ENCODE measurements around the gene DGCR8.
"Not testable (repeated sequence)": the region's sequence is repeated elsewhere in the genome, so short reads cannot be mapped to it uniquely, and the experiment has no call there.

DGCR8 gene

DNA sequence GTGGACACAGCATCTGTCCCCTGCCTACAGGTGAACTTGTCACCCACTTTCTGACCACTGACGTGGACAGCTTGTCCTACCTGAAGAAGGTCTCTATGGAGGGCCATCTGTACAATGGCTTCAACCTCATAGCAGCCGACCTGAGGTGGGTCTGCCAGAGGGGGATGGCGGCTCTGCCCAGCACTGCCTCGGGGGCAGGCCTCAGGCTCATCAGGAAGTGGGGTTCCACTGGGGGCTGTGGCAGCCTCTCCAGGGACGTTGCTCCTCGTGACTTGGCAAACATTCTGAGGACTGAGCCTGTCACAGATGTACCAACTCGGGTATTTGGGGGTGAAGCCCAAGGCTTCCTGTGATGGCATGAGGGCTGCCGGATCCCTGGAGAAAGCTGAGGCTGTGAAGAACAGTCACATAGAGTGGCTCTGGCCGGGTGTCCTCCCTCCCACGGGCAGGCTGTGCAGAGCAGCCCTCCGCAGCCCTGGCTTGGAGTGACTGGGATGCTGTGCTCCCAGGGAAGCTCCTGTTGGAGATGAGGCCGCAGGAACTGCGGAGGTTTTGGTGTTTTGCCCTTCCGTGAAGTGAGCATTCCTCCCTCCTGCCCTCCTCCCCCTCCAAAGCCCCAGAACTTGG is 26.5 kb upstream of the DGCR8 start:
- DNase-seq: no peak

DNA sequence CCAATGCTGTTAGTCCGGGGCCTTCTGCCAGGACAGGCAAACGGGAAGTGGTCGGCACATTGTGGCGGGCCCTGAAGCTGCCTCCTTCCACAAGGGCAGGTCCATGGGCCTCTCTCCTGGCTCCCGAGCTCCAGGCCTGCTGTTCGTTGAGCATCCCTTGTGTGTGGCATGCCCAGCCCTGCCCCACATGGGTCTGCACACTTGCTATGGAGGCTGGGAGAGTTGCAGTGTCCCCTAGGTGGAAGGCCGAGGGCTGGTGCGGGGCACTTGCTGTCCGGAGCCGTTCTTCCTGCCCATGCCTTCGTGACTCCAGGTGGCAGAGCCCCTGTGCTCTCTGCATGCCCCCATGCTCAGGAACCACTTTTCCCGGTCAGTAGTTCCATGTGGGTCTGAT is 26.0 kb upstream of the DGCR8 start:
- DNase-seq: no peak

GRCh38 chr22:20054485-20054884 is 25.6 kb upstream of the DGCR8 start:
- DNase-seq: no peak

- DNase-seq: no peak
Observed at GRCh38 chr22:20055144-20055543, 24.9 kb upstream of the DGCR8 start.

DNA sequence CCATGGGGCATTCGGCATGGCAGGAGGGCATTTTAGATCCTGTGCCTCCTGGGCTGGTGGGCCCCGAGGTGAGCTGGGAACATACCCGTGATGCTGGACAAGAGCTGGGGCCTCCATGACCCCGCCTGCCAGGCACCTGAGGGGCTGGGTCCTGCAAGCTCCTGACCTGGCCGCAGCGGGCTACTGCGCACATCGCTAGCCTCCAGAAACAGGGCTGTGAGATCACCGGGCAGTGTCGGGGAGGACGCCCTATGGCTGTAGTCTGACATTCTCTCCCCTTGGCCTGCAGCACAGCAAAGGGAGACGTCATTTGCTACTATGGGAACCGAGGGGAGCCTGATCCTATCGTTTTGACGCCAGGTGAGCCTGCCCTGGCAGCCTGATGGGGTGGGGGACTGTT is 24.4 kb upstream of the DGCR8 start:
- no peak for DNase-seq

GRCh38 chr22:20056161-20056560 is 23.9 kb upstream of the DGCR8 start:
- DNase-seq: no peak

- DNase-seq: no peak
Observed at GRCh38 chr22:20056696-20057386, 23.2 kb upstream of the DGCR8 start.

DNA sequence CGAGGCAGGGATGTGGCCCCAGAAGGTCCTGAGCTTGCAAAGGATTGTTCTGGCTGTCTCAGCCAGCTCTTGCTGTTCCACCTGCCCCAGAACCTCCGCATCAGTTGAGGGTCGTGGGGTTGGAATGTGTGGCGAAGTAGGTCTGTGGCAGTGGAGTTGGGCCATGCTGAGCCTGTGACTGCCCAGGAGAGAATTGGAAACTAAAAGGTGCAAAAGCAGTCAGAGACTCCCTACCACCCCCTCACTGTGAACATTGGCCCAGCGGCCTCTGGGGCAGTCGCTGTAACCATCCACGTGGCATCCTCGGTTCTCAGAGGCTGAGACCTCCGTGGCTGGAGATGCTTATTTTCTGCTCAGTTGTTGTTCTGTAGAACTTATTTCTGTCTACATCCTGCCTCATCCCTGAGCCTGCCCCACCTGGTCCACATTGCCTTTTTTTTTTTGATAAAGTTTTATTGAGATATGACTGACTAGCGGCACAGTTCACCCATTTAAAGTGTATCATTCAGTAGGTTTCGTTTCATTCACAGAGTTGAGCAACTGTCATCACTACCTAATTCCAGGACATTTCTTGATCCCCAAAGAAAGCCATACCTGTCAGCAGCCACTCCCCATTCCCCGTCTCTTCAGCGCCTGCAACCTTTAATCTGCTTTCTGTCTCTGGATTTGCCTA is 22.3 kb upstream of the DGCR8 start:
- DNase-seq: no peak

GRCh38 chr22:20058989-20059770 is 20.9 kb upstream of the DGCR8 start:
- no peak for DNase-seq

GRCh38 chr22:20060700-20061480 is 19.2 kb upstream of the DGCR8 start:
- no peak for DNase-seq

GRCh38 chr22:20061481-20061861 is 18.6 kb upstream of the DGCR8 start:
- DNase-seq: no peak

DNA sequence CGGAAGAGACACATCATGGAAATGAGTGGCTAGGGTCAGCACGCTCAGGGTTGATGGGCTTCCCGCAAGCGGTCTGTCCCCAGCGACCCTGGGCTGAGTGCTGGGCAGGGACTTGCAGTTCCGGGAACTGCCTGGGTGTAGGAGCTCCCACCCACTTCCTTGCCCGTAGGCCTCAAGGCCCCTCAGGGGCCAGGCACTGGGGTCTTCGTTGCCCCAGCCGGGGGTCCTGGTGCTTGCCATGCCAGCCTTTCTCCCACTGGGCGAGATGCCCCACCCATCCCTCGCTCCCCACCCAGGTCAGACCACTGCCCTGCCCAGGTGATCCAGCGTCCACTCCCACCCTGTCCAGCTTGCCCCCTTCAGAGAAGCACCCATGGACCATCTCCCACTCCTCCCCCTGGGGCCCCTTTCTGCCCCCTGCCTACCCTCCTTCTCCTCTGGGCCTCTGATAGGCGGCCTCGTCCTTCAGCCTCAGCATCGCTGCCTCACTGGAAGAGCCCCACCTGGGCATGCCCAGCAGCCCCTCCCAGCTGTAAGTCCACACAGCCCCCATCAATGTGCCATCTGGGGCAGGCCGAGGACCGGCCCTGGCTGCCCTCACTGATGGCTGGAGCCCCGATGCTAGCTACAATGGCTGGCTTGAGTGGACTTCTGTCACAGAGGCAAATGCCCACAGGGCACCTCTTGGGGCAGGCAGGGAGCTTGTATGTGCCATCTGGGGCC is 17.8 kb upstream of the DGCR8 start:
- no peak for DNase-seq

DNA sequence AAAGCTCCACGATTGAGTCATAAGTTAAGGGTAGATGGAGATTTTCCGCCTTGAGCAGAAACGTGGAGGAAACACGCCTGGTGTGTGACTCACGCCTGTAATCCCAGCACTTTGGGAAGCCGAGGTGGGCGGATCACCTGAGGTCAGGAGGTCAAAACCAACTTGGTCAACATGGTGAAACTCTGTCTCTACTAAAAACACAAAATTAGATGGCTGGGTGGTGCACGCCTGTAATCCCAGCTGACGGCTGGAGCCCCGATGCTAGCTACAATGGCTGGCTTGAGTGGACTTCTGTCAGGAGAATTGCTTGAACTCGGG is 17.3 kb upstream of the DGCR8 start:
- DNase-seq: no peak

DNA sequence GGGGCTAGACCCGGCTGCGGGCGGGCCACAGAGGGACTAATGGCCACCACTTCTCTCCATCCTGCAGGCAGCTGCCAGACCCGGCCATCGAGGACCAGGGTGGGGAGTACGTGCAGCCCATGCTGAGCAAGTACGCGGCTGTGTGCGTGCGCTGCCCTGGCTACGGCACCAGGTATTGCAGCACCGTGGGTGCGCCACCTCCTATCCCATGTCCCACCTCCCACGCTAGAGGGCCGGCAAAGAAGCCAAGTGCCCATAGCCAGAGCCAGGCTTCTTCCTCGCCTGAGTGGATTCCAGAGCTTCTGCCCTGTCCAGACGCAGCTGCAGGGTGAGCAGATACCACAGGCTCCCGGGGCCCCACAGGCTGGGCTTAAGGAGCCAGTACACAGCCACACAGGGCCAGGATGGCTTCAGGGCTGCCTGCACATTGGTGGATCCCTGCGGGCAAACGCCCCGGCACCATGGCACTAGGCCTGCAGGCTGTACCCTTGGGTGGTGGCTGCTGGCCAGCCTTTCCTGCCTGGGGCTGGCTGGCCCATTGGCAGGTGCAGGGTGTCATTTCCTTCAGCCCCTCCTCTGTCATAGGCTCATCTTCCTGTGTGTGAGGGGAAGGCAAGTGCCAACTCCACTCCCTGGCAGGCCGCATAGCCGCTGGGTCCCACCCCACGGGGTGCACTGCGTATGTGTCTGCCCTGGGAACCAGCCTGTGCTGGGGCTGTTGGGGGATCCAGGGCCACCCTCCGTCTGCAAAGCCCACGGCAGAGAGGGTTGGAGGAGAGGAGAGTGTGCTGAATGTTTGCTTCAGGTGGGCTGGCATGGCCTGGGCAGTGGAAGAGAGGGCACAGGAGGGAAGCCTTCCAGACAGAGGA is 16.5 kb upstream of the DGCR8 start:
- no peak for DNase-seq

DNA sequence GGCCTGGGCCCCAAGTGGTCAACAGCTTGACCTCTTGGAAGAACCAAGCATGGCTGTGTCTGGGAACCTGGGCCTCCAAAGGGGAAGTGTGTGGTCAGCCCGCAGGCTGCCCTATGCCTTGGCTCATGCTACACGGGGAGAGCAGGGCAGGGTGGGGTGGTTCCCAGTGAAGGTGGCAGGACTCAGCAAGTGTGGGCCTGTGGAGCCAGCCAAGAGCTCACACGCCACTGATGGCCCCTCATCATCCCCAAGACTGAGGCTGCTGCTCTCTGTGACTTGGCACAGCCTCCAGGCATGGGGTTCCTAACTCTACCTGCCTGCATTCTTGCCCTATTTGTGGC is 15.9 kb upstream of the DGCR8 start:
- no peak for DNase-seq

GRCh38 chr22:20064545-20065262 is 15.3 kb upstream of the DGCR8 start:
- DNase-seq: no peak

GRCh38 chr22:20065896-20066616 is 14.0 kb upstream of the DGCR8 start:
- no peak for DNase-seq

DNA sequence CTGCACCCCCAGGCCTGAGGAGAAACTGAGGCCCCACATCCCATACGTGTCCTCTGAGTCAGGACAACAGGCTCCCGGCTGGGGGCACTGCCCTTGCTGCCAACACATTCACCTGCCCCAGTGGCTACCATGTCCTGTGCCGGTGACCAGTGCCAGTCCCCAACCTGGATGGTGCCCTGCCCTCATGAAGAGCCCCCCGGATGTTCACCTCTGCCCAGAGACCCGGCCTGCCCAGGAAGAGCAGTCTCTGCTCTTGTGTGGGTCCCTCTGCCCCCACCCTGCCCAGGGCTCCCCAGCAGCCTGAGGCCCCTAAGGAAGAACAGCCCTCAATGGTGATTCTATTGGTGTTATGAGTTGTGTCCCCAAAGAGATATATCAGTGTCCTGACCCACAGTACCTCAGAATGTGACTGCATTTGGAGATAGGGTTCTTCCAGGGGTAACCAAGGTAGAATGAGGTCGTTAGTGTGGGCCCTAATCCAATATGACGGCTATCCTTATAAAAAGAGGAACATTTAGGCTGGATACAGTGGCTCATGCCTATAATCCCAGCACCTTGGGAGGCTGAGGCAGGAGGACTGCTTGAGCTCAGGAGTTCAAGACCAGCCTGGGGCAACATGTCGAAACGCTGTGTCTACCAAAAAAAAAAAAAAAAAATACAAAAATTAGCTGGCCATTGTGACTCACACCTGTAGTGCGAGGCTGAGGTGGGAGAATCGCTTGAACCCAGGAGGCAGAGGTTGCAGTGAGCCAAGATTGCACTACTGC is 13.2 kb upstream of the DGCR8 start:
- DNase-seq: no peak

DNA sequence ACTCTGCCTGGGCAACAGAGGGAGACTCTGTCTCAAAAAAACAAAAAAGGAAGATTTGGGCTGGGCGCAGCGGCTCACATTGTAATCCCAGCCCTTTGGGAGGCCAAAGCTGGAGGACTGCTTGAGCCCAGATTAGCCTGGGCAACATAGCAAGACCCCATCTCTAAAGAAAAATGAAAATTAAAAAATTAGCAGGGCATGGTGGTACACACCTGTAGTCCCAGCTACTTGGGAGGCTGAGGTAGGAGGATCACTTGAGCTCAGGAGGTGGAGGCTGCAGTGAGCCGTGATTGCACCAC is 12.7 kb upstream of the DGCR8 start:
- not testable (repeated sequence) for DNase-seq

Measured in activated CD4-positive, alpha-beta T cell treated with anti-CD3 and anti-CD28 coated beads, Interleukin-2, amount 50 U/mL, for 1 hour (primary cell).